HPDE6-E6E7 (cell line): ENCODE data around the gene PAIP1.
"Not testable (repeated sequence)": the region's sequence is repeated elsewhere in the genome, so short reads cannot be mapped to it uniquely, and the experiment has no call there.

Experiments
- DNase-seq: peaks from one replicate; pipeline ENCODE4 v3.0.0; 2011; ENCODE audit warnings: missing footprints; ENCODE audit errors: extremely low spot score

PAIP1 gene

DNA sequence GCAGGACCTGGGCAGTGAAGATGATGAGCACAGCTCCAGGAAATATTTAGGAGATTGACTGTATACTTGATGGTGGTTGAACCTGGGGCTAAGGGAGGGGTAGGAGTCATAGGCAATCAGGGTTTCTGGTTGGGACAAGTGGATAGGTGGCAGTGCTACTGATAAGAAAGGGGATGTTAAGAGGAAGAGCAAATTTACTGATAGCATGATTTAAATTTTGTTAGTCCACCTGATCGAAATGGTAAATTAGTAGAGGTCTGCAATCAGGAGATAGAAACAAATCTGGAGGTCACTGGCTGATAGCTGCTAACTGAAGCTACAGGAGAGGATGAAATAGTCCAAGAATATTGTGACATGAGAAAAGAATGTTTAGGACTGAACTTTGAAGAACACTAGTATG, 36.3 kb downstream of the PAIP1 start:
- DNase-seq: no peak

DNA sequence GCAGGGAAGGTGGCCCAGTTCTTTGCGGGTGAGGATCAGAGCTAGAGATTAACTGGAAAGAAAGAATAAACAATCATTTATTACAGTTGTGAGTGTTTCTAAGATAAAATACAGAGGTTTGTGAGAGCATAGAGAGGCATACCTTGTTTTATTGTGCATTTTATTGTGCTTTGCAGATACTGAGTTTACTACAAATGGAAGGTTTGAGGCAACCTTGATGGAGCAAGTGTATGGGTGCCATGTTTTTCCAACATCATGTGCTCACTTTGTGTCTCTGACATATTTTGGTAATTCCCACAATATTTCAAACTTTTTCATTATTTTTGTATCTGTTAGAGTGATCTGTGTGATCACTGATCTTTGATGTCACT, 41.2 kb downstream of the PAIP1 start:
- no peak for DNase-seq

DNA sequence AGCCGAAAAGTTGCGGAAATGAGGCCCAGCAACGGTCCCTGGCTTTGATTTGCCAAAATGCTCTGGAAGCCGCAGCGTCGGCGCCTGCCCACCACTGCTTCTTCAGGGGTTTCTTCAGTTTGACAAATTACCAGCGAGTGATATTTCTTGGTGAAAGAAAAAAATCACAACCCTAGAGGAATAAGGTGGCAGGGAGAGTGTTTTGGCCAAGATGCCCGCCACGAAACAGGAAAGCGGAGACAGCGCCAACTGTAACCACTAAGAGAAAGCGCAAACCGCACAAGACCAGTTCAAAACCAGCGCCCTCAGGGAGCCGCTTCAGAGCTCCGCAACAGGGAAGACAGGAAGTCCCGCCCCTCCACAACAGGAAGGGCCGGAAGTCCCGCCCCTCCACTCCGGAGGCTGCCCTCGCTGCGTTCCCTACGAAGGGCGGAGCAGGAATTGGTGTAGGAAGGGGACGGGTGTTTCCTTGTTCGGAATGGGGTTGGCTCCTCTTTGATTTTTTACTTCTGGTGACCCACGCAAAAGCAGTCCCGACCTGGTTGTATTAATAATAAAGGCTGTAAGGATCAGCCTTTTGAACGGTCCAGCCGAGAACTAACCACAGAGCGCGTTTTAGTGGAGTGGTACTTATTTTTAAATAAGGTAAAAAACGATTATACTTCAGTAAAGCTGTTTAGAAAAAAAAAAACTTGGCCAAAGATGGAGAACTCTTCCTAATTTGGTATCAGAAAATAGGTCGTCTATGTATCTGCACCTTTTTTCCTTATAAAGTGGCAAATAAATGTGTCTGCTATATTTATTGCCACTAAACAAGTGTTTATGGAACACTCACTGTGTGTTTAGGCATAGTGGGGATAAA, 41.8 kb downstream of the PAIP1 start, which contains the start of gene C5orf34:
TSS of gene C5orf34 (minus strand) at position 333 of the 862 bp plus-strand sequence. CDS start 5,809 bp downstream, outside the sequence.
- DNase-seq: peak; percentile 99

DNA sequence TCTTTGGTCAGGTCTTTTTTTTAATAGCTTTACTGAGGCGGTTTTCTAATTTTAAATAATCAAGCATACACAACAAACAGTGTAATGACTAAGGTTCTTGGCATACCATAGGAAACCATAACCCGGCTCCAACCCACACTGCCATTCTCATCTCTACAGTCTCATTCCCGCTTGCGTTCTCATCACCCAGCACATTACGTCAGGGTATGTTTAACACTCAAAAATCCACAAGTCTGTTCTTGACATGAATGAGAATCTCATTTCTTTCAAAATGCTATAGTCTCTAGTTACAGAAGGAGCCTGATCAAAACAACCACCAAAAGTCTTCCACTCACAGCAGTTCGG, 42.4 kb downstream of the PAIP1 start:
- DNase-seq: peak; percentile 35

DNA sequence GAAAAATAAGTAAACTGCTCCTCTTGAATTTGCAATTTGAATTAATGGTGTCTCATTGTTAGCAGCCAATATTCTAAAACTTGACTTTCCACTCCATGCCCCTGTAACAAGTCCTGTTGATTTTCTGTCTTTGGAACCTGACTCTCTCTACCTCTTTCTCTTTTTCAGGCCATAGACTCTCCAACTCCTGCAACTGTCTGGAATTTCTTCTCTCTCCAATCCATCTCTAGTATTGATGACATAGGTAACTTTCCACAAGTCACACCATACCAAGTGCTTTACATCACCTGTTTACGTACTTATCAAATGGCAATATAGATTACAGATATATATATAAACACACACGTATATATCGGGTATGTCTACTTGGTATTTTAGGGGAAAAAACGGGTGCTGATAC, 42.9 kb downstream of the PAIP1 start:
- DNase-seq: no peak

DNA sequence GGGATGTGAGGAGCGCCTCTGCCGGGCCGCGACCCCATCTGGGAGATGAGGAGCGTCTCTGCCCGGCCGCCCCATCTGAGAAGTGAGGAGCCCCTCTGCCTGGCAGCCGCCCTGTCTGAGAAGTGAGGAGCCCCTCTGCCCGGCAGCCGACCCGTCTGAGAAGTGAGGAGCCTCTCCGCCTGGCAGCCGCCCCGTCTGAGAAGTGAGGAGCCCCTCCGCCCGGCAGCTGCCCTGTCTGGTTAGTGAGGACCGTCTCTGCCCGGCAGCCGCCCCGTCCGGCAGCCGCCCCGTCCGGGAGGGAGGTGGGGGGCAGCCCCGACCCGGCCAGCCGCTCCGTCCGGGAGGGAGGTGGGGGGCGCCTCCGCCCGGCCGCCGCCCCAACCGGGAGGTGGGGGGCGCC, 45.8 kb downstream of the PAIP1 start:
- not testable (repeated sequence) for DNase-seq

DNA sequence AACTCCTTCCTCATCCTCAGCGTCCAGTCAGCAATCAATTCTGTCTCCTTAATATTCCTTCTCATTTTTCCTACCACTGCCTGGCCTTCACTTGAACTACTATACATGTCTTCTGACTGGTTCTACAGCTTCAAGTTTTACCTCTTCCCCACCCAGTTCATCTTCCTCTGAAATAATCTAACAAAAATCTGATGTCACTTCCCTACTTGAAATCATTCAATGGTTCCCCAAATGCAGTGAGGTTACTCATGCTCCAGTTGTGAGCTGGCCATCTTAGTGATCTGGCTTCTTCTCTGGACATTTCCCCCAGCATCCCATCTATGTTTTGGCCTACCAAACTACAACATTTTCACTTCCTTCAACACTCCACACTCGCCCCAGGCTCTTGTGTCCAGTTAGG, 58.3 kb downstream of the PAIP1 start:
- DNase-seq: no peak

DNA sequence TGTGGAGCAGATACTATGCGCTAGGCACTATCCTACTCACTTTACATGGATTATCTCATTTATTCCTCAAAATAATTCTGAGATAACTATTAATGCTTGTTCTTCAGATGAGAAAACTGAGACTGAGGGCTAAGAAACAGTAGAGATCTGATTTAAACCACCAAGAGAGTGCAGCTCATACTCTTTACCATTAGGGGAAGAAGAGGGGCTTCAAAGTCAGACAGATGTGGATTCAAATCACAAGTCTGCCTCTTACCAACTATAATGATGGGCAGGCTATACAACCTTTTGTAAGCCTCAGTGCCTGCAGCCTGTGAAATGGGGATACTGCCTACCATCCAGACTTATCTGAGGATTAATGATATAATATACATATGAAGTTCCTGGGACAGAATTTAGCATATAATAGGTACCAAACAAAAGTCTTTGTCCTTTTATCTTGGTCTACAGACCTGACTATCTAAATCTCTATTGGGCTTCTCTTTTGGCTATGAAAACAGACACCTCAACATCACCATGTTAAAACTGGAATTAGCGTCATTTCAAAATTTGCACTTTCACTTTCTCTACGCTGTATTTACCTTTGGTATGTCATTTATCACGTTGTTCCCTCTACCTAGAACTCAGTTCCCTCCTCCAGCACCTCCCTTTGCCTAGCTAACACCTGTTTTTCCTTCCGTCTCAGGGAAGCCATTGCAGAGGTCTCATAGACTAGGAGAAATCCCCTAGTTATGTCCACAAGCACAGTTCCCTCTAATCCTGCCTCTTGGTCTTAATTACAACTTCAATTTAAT, 59.4 kb downstream of the PAIP1 start:
- DNase-seq: no peak

DNA sequence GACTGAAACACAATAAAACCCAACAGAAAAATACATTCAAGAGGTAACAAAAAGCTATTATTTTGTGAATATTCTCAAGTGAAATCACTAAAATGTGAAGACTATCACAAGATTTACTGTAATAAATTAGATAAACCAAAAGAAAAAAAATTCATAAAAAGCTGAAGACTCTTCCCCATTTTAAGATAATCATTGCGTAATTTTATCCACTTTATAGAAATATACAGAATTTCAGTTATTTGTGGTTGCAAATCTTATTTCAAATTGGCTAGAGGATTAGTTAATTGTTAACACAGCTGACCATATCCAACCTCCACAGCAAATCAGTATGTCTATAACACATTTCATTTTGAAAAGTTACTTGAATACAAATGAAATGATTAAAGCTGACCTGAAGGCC, 65.6 kb downstream of the PAIP1 start:
- DNase-seq: no peak

DNA sequence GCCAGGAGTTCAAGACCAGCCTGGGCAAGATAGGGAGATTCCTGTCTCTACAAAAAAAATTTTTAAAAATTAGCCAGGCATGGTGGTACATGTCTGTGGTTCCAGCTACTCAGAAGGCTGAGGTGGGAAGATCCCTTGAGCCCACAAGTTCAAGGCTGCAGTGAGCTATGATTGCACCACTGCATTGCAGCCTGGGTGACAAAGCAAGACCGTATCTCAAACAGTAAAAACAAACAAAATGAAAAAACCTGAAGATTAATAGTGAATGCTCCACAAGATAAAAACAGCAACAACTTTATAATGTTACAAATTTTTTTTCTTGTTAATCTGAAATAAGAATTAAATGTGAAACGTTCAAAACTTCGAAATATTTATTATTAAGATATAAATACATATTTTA, 70.5 kb downstream of the PAIP1 start:
- DNase-seq: no peak

DNA sequence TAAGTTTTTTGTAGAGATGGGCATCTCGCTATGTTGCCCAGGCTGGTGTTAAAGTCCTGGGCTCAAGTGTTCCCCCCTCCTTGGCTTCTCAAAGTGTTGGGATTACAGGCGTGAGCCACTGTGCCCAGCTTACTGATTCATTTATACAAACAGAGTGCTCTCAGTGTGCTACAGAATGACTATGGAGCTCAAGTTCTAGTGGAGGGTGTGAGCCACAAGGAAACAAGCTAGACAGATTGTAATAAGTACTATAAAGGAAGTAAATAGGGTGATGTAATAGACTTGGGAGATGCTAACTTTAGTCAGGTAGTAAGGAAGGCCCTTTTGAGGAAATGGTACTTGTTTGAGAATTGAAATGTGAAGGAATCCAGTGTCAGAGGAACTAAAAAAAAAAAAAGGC, 71.5 kb downstream of the PAIP1 start:
- no peak for DNase-seq

DNA sequence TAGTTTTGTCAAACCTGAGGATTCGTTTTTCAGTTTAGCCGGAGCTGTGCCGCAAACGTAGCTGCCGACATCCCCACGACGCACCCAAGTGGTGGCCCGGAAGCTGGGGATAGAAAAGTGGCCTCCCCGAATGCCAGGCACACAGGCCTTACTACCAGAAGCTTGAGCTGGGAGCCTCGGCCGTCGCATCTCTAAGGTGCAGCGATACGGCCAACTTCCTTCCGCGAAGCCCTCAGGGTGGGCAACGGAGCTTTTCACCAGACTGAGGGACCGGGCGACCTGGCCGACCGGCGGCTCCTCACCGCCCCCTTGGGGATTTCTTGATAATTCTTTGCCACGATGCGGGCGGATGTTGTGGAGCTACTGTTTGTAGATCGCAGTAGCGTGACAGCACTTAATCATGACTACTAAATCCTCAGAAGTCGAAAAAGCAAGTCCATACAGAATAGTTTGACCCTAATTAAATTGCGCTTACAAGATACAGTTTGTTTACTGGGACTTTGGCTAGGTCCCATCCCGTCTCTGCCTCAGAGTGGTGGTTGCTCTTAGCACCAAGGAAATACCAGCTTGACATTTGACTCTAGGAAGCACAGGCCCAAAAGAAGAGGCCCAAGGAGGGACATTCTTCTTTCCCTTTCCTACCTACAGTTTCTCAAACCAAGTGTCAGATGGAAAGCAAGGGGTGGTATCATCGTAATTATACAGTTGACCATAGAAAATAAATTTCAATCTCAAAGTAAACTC, 72.6 kb downstream of the PAIP1 start:
- peak; percentile 71 for DNase-seq

DNA sequence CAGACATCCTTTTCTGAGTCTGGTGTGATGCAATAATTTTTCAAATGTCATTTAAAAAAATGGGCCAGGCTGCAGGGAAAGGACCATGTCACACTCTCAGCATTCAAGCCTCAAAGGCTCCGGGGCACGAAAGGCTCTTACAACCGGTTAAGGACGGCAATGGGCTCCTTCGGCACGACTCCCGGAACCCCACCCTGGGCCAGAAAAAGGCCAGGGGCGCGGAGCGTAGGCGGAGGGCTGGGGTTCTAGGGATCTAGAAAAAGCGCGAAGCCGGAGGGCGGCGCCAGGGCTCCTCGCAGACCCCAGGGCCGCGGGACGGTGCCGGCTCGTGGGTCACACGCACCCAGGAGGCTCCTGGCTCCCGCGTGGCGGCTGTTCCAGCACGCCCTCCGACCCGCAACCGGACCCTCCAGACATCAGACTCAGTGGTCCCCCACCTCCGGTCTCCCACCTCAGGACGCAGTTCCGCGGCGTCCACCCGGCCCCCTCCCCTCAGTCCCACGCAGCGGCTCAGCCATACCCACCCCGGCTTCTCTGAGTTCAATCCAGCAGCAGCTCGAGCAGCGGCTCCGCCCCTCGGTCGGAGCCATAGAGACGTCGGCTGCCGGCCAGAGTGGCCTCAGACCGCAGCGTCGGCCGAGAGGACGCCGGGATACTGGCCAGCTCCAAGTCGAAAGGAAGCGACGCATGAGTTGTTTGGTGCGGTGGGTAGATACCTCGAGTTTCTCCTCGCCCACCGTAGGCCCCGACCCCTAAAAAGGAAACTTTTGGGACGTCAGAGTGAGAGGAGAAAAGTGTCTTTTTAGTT, 73.4 kb downstream of the PAIP1 start, which contains the start of gene TMEM267:
TSS of gene TMEM267 (minus strand) at position 568 of the 808 bp plus-strand sequence. CDS start 29,896 bp downstream, outside the sequence.
- DNase-seq: peak; percentile 87

DNA sequence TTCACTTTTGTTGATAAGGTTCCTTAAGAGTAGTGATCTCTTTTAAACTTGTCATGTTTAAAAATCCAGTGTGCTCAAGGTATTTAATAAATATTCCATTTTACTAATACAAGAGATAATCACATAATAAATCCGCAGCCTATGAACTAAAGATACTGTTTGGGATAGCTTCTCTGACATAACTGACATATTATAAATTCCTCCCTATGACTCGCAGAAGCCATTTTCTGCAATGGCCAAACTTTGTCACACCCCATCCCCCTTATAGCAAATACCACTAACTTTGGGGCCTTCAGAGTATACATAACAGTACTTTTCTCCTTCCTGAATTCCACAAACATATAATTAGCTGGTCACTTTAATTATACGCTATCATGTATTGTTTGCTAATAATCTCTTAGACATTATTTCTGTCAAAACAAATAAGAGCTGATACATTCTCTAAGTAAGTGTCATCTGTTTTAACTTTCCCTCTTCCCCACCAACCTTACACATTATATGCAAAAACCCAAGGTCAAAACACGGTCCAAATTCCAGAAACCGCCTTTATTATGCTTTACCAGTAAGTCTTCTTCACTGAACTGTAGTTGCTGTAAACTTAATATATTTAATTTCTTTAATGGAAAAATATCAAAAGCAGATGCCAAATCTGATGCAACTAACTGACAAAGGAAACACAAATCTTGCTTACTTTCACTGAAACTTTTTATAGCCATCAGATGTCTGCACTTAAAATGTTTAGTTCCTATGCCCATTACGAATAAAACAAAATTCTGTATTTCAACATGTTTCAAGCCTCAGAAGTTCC, 74.2 kb downstream of the PAIP1 start:
- DNase-seq: no peak
